RWPE1 (cell line): ENCODE measurements around the gene CASQ1.

Experiments used
- CTCF ChIA-PET: fragments of 350-600 bp; sonication (Branson Sonifier 250); formaldehyde crosslinking; extraction: SDS; loops from one replicate; lab custom pipeline; 2021; lab: Yijun Ruan, JAX
- POLR2A ChIA-PET: fragments of 400-600 bp; formaldehyde crosslinking; extraction: SDS; loops from one replicate; lab custom pipeline; 2020; ENCODE audit warnings: antibody characterized with exemption; ENCODE audit not compliant: low non-redundant PET; lab: Yijun Ruan, JAX
- DNase-seq: peaks from one replicate; pipeline ENCODE4 v3.0.0; 2012; ENCODE audit warnings: low spot score
- H3K27ac ChIP-seq: fragments of 450-650 bp; 2 replicates; pipeline ENCODE4 v1.5.1; 2017
- TF ChIP-seq, protein P1 (sequence below): fragments of 450-650 bp; conservative IDR thresholded peaks from 2 replicates; pipeline ENCODE4 v1.5.1; 2017; ENCODE audit warnings: low read depth, mild to moderate bottlenecking

Gene CASQ1

DNA sequence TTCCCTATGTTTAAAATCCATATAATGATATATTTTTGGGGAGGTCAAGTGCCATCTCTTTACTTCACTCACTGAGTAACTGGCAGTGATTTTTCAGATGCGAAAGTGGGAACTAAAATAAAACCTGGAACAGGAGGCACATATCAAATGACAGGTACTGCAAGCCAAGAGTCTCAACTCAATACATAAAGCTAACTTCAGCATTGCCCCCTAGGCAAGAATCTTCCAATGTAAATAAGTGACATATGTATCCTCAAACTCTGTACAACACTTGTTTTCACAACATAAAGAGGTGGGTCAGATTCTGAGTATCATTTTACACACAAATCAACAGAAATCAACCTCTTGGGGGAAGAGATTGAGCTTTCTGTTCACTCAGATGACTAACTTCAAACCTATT is 53.8 kb downstream of the CASQ1 start:
- ChIA-PET CTCF (interaction anchor here (0.7 to 1.6 kb wide), 5 partner anchors 8 to 144 kb away, joined by 3 to 6 read pairs (median 4); no protein-coding TSS in a partner anchor), POLR2A (no interaction called here)
- no peak overlapping the region for H3K27ac ChIP-seq
- no peak for DNase-seq
- TF ChIP-seq, protein P1, sequence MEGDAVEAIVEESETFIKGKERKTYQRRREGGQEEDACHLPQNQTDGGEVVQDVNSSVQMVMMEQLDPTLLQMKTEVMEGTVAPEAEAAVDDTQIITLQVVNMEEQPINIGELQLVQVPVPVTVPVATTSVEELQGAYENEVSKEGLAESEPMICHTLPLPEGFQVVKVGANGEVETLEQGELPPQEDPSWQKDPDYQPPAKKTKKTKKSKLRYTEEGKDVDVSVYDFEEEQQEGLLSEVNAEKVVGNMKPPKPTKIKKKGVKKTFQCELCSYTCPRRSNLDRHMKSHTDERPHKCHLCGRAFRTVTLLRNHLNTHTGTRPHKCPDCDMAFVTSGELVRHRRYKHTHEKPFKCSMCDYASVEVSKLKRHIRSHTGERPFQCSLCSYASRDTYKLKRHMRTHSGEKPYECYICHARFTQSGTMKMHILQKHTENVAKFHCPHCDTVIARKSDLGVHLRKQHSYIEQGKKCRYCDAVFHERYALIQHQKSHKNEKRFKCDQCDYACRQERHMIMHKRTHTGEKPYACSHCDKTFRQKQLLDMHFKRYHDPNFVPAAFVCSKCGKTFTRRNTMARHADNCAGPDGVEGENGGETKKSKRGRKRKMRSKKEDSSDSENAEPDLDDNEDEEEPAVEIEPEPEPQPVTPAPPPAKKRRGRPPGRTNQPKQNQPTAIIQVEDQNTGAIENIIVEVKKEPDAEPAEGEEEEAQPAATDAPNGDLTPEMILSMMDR, result no peak

DNA sequence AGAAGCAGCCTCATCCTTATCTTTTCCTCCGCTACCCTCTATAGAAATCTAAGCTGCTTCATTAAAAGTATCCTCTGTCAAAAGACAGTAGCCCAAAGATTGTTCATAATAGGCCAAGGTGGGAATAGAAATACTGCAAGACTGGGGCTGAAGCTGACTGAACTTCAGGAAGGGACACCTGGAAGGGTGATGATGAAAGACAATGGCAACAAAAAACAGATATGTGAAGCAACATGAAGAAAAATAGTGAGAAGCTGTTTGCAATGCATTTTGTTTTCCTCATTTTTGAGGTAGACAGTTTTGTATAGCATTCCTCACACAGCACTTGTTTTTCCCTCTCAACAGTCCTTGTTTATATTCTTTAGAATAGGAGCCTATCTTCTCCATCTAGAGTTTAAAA is 55.1 kb downstream of the CASQ1 start:
- ChIA-PET POLR2A (no interaction called here), CTCF (interaction anchor here (0.6 to 0.7 kb wide), 3 partner anchors 20 to 327 kb away, joined by 3 to 6 read pairs (median 3); no protein-coding TSS in a partner anchor)
- TF ChIP-seq, protein P1, result no peak
- no peak overlapping the region for H3K27ac ChIP-seq
- DNase-seq, result no peak

DNA sequence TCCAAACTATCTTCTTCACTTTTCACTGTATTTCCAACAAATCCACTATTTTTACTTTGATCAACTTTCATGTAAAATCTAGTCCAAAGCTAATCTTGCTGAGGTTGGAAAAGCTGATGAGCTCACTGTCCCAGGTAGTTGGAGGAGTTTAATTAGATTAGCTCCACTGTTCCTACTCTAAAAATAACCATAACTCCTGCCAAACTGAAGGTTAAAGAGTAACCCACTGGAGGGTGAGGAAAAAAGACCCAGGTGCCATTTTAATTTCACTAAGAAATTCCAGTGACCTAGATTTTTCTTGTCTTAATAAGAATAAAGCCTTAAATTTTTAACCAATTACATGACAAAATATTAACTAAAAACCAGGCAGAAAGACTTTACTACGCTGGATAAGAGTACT is 56.7 kb downstream of the CASQ1 start:
- no peak overlapping the region for H3K27ac ChIP-seq
- ChIA-PET POLR2A (no interaction called here), CTCF (interaction anchor here (0.5 to 1.1 kb wide), 2 partner anchors 54 kb away, joined by 3 read pairs; no protein-coding TSS in a partner anchor)
- TF ChIP-seq, protein P1, result no peak
- DNase-seq, result no peak

DNA sequence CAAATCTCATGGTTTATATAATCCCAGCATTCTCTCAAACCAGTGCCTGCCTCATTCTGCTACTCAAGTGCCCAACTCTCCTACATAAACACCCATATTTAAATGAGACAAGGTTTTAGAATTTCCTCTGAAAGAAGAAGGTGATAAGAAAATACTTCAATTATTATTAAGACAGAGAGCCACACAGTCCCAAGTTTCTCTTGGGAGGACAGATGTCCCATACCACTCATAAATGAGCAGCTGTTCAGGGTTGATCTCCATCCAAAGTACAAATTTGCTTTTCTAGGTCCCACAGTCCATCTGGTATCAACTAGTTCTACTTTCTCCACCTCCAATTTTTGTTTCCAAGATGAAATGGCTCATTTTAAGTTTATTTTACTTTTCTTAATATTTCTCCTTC is 60.6 kb downstream of the CASQ1 start:
- ChIA-PET CTCF (interaction anchor here (1.5 to 2.7 kb wide), 3 partner anchors 9 to 32 kb away, joined by 12 to 14 read pairs (median 13); no protein-coding TSS in a partner anchor), POLR2A (no interaction called here)
- TF ChIP-seq, protein P1, result no peak
- no peak for DNase-seq
- H3K27ac ChIP-seq, result no peak overlapping the region
